GM12873 (cell line): ENCODE results near the gene UGT1A6.

ENCODE experiments used
- CTCF ChIP-seq: IDR thresholded peaks from 2 replicates; pipeline ENCODE4 v1.5.1; 2012; ENCODE audit warnings: low read depth, mild to moderate bottlenecking, moderate library complexity, low read length, control low read depth; ENCODE audit not compliant: insufficient read depth; ENCODE audit errors: missing control alignments

UGT1A6 gene

GRCh38 chr2:233791151-233791882, 98.6 kb downstream of the UGT1A6 start:
- TF ChIP-seq CTCF, result no peak

GRCh38 chr2:233791883-233792329, 99.2 kb downstream of the UGT1A6 start:
- no peak for TF ChIP-seq CTCF

GRCh38 chr2:233792720-233793119, 100.0 kb downstream of the UGT1A6 start:
- TF ChIP-seq CTCF, result no peak

- TF ChIP-seq CTCF, result no peak
These were observed 100.9 kb downstream of the UGT1A6 start for GRCh38 chr2:233793465-233794127.

- no peak for TF ChIP-seq CTCF
These were observed 101.5 kb downstream of the UGT1A6 start for GRCh38 chr2:233794128-233794658.

GRCh38 chr2:233795735-233796171, 103.1 kb downstream of the UGT1A6 start:
- no peak for TF ChIP-seq CTCF

GRCh38 chr2:233796254-233796653, 103.6 kb downstream of the UGT1A6 start:
- TF ChIP-seq CTCF, result no peak
